SK-N-SH treated with all-trans-retinoic acid at 6 μM for 48 hours (cell line): ENCODE measurements around the gene CHMP6.

ENCODE experiments used
- ARNTL ChIP-seq: fragments of 450-650 bp; formaldehyde crosslinking; IDR thresholded peaks from 2 replicates; pipeline ENCODE4 v1.5.0; 2020; ENCODE audit warnings: low read depth, mild to moderate bottlenecking, moderate library complexity, borderline replicate concordance
- CSDC2 ChIP-seq: fragments of 250-450 bp; sonication (Bioruptor Pico); IDR thresholded peaks from 2 replicates; pipeline ENCODE4 v1.5.0; 2020; ENCODE audit warnings: mild to moderate bottlenecking, moderate library complexity
- GLIS3 ChIP-seq: fragments of 250-450 bp; sonication (Bioruptor Pico); IDR thresholded peaks from 2 replicates; pipeline ENCODE4 v1.5.0; 2020; ENCODE audit warnings: mild to moderate bottlenecking, moderate library complexity
- OSR1 ChIP-seq: fragments of 250-450 bp; sonication (Bioruptor Pico); IDR thresholded peaks from 2 replicates; pipeline ENCODE4 v1.8.0; 2022; ENCODE audit warnings: moderate library complexity, mild to moderate bottlenecking, inconsistent platforms
- PPARA ChIP-seq: fragments of 250-450 bp; sonication (Bioruptor Pico); IDR thresholded peaks from 2 replicates; pipeline ENCODE4 v1.5.0; 2020; ENCODE audit warnings: mild to moderate bottlenecking, borderline replicate concordance
- RARB ChIP-seq: fragments of 250-450 bp; sonication (Bioruptor Pico); IDR thresholded peaks from 2 replicates; pipeline ENCODE4 v1.8.0; 2021; ENCODE audit warnings: mild to moderate bottlenecking, moderate library complexity
- TCF4 ChIP-seq: fragments of 250-450 bp; sonication (Bioruptor Pico); IDR thresholded peaks from 2 replicates; pipeline ENCODE4 v1.8.0; 2021; ENCODE audit warnings: mild to moderate bottlenecking, moderate library complexity, borderline replicate concordance
- TOX ChIP-seq: fragments of 250-450 bp; sonication (Bioruptor Pico); IDR thresholded peaks from 2 replicates; pipeline ENCODE4 v1.8.0; 2021; ENCODE audit warnings: mild to moderate bottlenecking, moderate library complexity, borderline replicate concordance
- ZFP30 ChIP-seq: fragments of 450-650 bp; formaldehyde crosslinking; IDR thresholded peaks from 2 replicates; pipeline ENCODE4 v1.5.0; 2022; ENCODE audit warnings: mild to moderate bottlenecking, moderate library complexity
- ZNF565 ChIP-seq: fragments of 450-650 bp; formaldehyde crosslinking; conservative IDR thresholded peaks from 2 replicates; pipeline ENCODE4 v1.5.0; 2020; ENCODE audit warnings: low read depth, mild to moderate bottlenecking, moderate library complexity
- TF ChIP-seq, protein P1 (sequence below): fragments of 250-450 bp; sonication (Bioruptor Pico); IDR thresholded peaks from 2 replicates; pipeline ENCODE4 v1.8.0; 2020; ENCODE audit warnings: mild to moderate bottlenecking, moderate library complexity, borderline replicate concordance
- TF ChIP-seq, protein P2 (sequence below): fragments of 250-450 bp; sonication (Bioruptor Pico); IDR thresholded peaks from 2 replicates; pipeline ENCODE4 v1.5.1; 2020; ENCODE audit warnings: low read depth, mild to moderate bottlenecking, moderate library complexity

DNA sequence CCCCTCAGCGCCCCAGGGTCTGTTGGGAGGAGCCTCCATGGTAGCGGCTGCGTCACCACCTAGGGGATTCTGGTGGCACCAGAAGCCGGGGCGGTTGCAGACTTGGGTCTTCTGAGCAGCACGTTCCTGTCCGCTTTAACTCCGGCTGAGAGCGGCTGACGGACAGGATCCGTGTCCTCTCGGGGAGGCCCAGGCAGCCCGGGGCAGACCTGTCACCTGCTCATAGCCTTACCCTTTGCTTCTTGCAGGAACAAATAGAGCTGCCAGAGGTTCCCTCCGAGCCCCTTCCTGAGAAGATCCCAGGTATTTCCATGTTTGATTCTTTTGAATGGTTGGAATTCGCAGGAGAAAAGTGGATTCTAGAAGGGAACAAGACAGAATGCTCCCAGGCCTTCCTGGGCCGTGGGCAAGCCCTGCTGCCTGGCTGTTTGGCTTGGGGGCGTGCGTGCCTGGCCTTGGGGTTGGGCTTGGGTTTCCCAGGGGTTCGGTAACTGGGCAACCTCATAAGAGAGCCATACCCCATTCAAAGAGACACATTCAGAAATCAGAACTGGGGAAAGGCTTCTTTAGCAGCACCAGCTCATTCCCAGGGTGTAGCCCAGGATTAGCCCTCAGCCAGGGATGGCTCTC, 6.6 kb downstream of the CHMP6 start:
- TF ChIP-seq RARB (CRISPR knock-in tag) (no peak), CSDC2 (CRISPR knock-in tag) (no peak), OSR1 (CRISPR knock-in tag) (no peak), ZNF565 (no peak), PPARA (CRISPR knock-in tag) (no peak), ARNTL (CRISPR knock-in tag) (no peak), TOX (CRISPR knock-in tag) (no peak), GLIS3 (no peak), TCF4 (CRISPR knock-in tag) (no peak), ZFP30 (CRISPR knock-in tag) (no peak)
- TF ChIP-seq, protein P1, sequence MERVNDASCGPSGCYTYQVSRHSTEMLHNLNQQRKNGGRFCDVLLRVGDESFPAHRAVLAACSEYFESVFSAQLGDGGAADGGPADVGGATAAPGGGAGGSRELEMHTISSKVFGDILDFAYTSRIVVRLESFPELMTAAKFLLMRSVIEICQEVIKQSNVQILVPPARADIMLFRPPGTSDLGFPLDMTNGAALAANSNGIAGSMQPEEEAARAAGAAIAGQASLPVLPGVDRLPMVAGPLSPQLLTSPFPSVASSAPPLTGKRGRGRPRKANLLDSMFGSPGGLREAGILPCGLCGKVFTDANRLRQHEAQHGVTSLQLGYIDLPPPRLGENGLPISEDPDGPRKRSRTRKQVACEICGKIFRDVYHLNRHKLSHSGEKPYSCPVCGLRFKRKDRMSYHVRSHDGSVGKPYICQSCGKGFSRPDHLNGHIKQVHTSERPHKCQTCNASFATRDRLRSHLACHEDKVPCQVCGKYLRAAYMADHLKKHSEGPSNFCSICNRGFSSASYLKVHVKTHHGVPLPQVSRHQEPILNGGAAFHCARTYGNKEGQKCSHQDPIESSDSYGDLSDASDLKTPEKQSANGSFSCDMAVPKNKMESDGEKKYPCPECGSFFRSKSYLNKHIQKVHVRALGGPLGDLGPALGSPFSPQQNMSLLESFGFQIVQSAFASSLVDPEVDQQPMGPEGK (CRISPR knock-in tag): no peak
- TF ChIP-seq, protein P2, sequence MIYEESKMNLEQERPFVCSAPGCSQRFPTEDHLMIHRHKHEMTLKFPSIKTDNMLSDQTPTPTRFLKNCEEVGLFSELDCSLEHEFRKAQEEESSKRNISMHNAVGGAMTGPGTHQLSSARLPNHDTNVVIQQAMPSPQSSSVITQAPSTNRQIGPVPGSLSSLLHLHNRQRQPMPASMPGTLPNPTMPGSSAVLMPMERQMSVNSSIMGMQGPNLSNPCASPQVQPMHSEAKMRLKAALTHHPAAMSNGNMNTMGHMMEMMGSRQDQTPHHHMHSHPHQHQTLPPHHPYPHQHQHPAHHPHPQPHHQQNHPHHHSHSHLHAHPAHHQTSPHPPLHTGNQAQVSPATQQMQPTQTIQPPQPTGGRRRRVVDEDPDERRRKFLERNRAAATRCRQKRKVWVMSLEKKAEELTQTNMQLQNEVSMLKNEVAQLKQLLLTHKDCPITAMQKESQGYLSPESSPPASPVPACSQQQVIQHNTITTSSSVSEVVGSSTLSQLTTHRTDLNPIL (CRISPR knock-in tag): no peak
